Parathyroid adenoma (tissue), 2 donors: Measurements from ENCODE around the gene DUSP8.

Experiments
- H2AFZ ChIP-seq: fragments of 300-600 bp; sonication (generic); one replicate; pipeline ENCODE4 v1.7.0; 2017; ENCODE audit warnings: antibody characterized with exemption, mild to moderate bottlenecking
- H3K27ac ChIP-seq: fragments of 300-600 bp; sonication (generic); one replicate; pipeline ENCODE4 v1.7.0; 2017
- H3K27me3 ChIP-seq: fragments of 300-600 bp; sonication (generic); one replicate; pipeline ENCODE4 v1.7.0; 2017; ENCODE audit warnings: low read length; ENCODE audit not compliant: control insufficient read depth, insufficient read depth
- H3K36me3 ChIP-seq: fragments of 300-600 bp; sonication (generic); one replicate; pipeline ENCODE4 v1.7.0; 2017; ENCODE audit warnings: low read length; ENCODE audit not compliant: control insufficient read depth, insufficient read depth
- H3K4me1 ChIP-seq: fragments of 300-600 bp; sonication (generic); one replicate; pipeline ENCODE4 v1.7.0; 2017; ENCODE audit warnings: control low read depth
- H3K4me2 ChIP-seq: fragments of 300-600 bp; sonication (generic); one replicate; pipeline ENCODE4 v1.7.0; 2017; ENCODE audit warnings: low read length
- H3K4me3 ChIP-seq: fragments of 300-600 bp; sonication (generic); one replicate; pipeline ENCODE4 v1.7.0; 2017; ENCODE audit warnings: low read depth, low read length
- H3K79me2 ChIP-seq: fragments of 300-600 bp; sonication (generic); one replicate; pipeline ENCODE4 v1.7.0; 2017; ENCODE audit warnings: control low read depth
- H3K9ac ChIP-seq: fragments of 300-600 bp; sonication (generic); one replicate; pipeline ENCODE4 v1.7.0; 2017; ENCODE audit warnings: mild to moderate bottlenecking
- H3K9me3 ChIP-seq: fragments of 300-600 bp; sonication (generic); one replicate; pipeline ENCODE4 v1.7.0; 2017; ENCODE audit warnings: low read length; ENCODE audit not compliant: control insufficient read depth
- TF ChIP-seq, protein P1 (sequence below): fragments of 300-600 bp; sonication (generic); IDR thresholded peaks from one replicate; pipeline ENCODE4 v1.7.0; 2017; ENCODE audit warnings: antibody characterized with exemption, mild to moderate bottlenecking
- donor health status: primary hyperparathyroidism.

Gene DUSP8

DNA sequence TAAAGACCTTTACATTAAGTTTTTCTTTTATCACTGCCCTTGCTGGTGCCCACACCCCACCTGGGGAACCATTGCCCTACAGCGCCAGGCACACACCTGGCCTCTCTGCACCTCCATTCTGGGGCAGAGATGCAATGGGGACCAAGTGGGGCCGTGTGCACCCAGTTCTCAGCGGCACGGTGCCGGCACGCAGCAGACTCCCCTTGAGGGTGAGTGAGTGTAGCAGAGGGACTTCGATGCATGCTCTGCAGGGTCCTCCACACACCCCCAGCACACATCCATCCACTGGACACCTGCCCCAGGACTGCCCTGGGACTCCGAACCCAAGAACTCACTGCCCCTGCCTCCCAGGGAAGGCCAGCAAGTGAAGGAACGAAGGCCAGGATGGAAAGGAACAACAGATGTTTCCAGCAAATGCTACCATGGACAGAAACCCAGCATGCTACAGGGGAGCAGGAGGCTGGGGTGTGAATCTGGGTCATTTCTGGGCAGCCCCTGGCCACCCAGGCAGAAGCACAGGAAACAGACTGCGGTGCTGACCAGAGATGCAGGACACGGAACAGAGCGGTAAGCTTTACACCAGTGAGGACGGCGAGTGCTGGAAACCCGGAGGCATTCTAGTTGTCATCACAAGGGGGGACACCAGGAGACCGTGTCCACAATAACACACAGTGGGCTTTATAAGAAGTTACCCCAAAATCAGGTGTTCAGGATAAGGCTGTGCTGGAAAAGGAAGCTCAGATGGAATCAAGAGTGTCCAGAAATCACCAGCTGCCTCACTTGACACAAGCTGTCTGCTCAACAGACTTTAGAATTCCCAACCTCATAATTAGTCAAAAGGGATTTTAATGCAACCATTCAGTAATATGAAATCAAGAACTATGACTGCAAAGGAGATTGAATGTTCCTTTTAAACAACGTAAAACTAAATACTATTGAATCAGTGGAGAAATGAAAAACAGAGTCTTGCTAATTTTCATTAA is 52.8 kb downstream of the DUSP8 start:
- no peaks in the 10 kb centered on the region for H3K36me3 ChIP-seq

DNA sequence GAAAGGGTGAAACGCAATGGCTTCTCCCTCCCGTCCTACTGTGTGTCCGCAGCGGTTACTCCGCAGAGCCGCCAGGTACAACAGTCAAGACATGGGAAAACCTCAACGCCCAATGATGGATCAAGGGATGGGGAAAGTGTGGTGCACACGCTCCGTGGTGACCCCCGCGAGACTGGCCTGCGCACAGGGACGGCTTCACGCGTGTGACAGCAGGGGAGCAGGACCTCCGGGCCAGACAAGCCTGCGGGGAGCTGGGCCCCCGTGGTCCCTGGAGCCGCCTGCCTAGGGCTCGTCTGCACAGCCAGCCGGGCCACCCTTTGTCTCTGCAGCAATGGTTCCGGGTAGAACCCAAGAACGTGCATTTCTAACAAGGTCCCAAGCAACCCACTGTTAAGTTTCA is 53.8 kb downstream of the DUSP8 start:
- Histone ChIP-seq H3K36me3 (no peaks in the 10 kb centered on the region), H3K4me1 (no peaks in the 10 kb centered on the region), H3K9ac (no peak overlapping the region), H3K4me2 (no peak overlapping the region), H3K4me3 (no peak overlapping the region), H2AFZ (no peak overlapping the region), H3K79me2 (peaks cover 58% of the 10 kb centered on the region), H3K27ac (no peak overlapping the region), H3K9me3 (no peaks in the 10 kb centered on the region), H3K27me3 (no peaks in the 10 kb centered on the region)
- TF ChIP-seq, protein P1, sequence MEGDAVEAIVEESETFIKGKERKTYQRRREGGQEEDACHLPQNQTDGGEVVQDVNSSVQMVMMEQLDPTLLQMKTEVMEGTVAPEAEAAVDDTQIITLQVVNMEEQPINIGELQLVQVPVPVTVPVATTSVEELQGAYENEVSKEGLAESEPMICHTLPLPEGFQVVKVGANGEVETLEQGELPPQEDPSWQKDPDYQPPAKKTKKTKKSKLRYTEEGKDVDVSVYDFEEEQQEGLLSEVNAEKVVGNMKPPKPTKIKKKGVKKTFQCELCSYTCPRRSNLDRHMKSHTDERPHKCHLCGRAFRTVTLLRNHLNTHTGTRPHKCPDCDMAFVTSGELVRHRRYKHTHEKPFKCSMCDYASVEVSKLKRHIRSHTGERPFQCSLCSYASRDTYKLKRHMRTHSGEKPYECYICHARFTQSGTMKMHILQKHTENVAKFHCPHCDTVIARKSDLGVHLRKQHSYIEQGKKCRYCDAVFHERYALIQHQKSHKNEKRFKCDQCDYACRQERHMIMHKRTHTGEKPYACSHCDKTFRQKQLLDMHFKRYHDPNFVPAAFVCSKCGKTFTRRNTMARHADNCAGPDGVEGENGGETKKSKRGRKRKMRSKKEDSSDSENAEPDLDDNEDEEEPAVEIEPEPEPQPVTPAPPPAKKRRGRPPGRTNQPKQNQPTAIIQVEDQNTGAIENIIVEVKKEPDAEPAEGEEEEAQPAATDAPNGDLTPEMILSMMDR, result no peak

More for the DNA sequence above, 52.8 kb downstream of the DUSP8 start:
- Histone ChIP-seq H3K27ac (no peak overlapping the region), H3K79me2 (peaks cover 53% of the 10 kb centered on the region), H3K4me1 (no peaks in the 10 kb centered on the region), H3K4me2 (no peak overlapping the region), H3K9me3 (no peaks in the 10 kb centered on the region), H3K4me3 (no peak overlapping the region), H3K27me3 (no peaks in the 10 kb centered on the region), H2AFZ (no peak overlapping the region), H3K9ac (no peak overlapping the region)
- TF ChIP-seq, protein P1, result no peak

DNA sequence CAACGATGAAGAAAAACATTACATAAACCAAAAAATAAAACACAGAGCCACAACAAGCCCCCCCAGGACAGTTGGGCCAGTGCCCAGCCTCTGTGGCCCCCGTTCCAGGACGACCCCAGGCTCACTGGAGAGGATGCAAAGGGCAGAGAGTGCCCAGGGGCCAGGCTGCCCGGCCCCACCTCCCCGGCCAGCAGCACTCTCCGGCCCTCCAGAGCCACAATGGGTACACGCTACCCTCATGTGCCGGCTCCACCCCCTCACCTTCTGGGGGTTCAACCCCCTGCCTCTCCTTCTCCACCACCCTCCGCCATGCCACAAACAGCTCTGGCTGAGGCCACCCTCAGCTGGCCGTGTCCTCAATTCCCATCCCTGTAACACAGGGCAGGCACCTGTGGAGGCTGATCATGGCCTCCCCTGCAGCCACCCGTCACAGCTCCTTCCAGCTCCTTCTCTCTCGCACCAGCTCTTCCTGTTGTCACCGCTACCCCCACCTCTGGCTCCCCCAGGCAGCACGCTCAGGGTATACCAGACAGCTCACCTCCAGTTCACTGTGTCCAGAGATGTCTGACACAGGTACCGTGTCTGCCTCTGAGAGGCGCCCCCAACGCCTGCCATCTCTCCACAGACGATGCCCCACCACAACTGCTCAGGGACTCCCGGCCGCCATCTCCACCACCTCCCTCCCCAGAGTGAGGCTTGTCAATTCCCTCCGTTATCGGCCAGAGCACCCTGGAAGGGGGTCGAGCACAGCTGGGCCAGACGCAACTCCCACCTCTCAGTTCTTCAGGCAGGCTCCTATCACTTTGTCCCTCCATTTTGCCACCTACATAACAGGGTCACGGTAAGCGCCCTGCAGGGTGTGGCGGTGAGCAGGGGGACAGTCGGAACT is 54.7 kb downstream of the DUSP8 start:
- Histone ChIP-seq H3K79me2 (peaks cover 58% of the 10 kb centered on the region), H3K4me2 (no peak overlapping the region), H3K36me3 (no peaks in the 10 kb centered on the region), H3K9ac (no peak overlapping the region), H3K4me3 (no peak overlapping the region), H3K27me3 (no peaks in the 10 kb centered on the region), H3K4me1 (no peaks in the 10 kb centered on the region), H3K27ac (no peak overlapping the region), H2AFZ (no peak overlapping the region), H3K9me3 (no peaks in the 10 kb centered on the region)
- TF ChIP-seq, protein P1, result no peak

DNA sequence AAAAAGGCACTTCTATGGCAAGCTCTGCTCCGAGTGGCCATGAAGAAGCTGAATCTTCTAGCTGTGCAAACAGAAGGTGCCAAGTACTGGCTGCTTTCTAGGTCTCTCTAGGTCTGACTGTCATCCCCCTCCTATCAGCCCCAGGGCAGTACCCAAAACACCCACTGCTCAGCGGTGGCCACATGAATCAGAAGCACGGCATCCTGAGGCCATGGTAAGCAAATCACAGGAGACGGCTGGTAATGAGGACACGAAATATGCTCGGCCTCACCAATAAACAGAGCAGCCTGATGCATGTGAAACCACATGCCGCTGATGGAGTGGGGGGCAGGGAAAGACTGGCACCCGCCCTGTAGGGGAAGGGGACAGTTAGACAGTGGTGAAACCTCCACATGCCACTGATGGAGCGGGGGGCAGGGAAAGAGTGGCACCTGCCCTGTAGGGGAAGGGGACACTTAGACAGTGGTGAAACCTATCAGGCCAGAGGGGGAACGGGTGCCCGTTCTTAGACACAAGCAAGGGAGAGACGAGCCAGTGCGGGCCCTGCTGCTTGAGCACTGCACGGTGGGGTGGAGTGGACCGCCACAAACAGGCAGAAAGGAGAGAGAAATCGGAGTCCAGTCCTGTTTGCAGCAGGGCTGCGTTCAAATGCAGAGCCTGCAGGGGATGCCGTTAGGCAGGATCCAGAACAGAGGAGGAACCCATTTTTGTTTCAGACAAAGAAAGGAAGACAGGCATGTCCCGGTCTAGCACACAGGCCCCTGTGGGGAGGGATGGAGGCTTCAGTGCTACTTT is 55.6 kb downstream of the DUSP8 start:
- Histone ChIP-seq H3K4me1 (no peaks in the 10 kb centered on the region), H3K9ac (no peak overlapping the region)
- TF ChIP-seq, protein P1, result no peak

More for the DNA sequence above, 55.6 kb downstream of the DUSP8 start:
- Histone ChIP-seq H3K36me3 (no peaks in the 10 kb centered on the region), H3K27ac (no peak overlapping the region), H3K27me3 (no peaks in the 10 kb centered on the region), H3K9me3 (no peaks in the 10 kb centered on the region), H3K79me2 (peaks cover 56% of the 10 kb centered on the region), H2AFZ (no peak overlapping the region), H3K4me2 (no peak overlapping the region), H3K4me3 (no peak overlapping the region)
